Germinal center (tissue), 1 donor: ENCODE data around the gene ZSCAN10.
A peak's percentile ranks its signal among the peaks of the same experiment; 100 is the strongest.

Experiments used
- DNase-seq: peaks from one replicate; pipeline ENCODE4 v3.0.0; 2012; ENCODE audit warnings: mixed read lengths, low spot score

ZSCAN10 gene

DNA sequence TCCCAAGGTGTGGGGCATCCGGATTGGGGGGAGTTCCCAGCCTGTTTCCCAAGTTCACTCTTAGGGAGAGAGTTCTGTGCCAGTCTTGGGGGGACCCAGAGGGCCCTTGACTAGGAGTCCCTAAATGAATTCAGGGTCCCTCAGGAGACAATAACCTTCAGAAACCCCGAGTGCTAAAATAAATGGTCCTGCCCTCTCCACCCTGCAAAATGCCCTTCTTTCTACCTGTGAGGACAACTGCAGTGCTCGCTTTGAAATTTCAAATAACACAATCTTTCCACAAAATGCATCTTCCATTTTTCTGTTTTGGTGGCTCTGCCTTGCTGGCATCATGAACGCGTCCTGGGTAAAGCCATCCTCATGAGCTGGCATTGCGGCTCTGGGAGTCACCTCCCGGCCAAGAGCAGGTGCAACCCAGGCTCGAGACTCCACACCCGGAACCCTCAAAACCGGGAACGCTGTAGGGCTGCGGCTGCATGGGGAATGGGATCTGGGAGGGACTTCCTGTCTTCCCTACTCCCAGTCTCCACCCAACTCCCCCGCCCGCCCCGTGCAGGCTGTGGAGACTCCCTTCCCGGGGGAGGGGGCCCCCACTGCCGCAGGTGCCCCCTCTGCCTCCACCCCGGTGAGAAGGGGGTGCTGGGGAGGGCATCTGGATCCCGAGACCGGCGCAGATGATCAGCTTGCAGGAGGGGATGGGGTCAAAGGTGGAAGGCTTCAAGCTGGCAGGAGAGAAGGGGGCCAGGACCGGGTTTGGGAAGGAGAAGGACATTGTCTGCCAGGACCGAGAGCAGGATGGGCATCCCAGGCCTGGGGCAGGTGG, 13.2 kb upstream of the ZSCAN10 start, which contains the start of gene ZNF205:
Gene ZNF205, plus strand, starts transcription at position 529 of the 823 bp plus-strand sequence. CDS start 845 bp downstream, outside the sequence.
- no peak for DNase-seq

DNA sequence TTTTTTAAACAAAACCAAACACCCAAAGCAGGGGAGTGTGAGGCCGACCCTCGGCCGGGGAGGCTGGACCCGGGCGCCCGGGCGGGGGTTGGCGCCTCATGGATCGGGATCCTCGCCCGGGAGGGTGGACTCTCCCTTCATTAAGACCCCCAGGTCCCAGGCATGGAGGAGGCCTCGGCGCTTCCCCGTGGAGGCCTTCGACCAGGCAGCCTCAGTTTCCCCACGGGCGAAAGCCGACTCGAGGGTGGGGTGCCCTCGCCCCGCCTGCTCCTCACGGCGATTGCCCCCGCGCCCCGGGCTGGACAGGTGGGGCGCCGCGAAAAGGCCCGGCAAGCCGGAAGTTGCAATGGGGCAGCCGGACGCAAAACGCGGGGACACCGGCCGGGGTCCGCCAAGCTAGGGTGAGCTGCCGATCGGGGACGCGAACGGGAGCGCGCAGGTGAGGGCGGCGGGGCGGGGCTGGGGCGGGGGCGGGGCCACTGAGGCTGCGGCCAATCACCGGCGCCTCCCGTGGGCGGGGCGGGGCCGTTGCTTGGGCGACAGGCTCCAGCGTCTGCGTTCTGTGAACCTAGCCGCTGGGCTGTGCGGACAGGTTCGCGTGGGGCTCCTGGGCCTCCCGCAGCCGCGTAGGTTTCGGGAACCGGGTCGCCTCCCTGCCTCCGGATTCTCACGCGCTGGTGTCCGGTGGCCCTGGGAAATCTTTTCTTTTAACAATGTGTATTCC, 7.3 kb upstream of the ZSCAN10 start:
- peak; percentile 98 for DNase-seq

DNA sequence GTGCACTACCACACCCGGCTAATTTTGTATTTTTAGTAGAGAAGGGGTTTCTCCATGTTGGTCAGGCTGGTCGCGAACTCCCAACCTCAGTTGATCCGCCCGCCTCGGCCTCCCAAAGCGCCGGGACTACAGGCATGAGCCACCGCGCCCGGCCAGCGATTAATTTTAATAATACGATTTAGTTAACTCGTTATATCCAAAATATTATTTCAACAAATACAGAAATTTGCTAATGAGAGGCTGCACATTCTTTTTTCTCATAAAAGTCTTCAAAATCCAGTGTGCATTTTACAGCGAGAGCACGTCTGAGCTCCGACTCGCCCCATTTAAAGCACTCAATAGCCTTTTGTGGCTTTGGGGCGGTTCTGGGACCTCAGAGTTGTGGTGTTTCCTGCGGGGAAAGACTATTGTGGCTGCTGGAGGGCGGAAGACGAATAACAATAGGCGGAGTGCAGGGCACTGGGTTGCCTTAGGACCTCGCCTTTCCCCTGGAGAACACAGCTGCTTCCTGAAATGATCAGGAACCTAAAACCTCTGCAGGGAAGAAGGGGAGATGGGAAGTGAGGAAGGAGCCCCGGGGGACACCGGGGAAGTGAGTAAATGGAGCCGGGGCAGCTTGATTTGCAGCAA, 2.9 kb upstream of the ZSCAN10 start:
- no peak for DNase-seq

DNA sequence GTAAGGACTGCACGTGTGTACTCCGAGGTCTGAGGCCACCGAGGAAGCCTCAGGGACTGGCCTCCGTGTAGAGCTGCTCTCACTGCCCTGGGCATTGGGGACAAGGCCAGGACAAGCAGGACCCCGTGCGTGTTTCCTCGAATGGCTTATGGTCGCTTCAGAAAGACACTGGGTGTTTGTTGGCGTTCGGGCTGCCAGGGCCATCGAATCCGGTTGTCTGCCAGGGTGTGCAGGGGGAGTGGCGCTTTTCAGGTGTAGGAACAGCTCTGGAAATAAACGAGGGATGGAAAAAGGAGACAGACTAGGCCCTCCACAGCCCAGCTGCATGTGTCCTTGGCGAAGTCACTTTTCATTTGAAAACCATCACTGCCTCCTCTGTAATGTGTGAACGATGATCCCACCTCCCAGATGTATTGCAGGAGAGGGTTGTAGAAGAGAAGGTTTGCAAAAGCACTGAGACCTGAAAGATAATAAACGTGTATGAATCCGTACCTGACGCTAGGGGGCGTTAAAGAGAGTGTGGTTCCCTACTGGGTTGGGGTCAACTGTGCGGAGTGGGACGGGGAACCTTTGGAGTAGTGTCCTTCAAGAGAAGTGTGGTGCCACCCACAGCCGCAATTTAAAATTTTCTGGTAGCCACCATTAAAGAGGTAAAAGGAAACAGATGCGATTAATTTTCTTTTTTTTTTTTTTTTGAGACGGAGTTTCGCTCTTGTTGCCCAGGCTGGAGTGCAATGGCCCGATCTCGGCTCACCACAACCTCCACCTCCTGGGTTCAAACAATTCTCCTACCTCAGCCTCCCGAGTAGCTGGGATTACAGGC, 2.1 kb upstream of the ZSCAN10 start:
- DNase-seq: peak; percentile 62

DNA sequence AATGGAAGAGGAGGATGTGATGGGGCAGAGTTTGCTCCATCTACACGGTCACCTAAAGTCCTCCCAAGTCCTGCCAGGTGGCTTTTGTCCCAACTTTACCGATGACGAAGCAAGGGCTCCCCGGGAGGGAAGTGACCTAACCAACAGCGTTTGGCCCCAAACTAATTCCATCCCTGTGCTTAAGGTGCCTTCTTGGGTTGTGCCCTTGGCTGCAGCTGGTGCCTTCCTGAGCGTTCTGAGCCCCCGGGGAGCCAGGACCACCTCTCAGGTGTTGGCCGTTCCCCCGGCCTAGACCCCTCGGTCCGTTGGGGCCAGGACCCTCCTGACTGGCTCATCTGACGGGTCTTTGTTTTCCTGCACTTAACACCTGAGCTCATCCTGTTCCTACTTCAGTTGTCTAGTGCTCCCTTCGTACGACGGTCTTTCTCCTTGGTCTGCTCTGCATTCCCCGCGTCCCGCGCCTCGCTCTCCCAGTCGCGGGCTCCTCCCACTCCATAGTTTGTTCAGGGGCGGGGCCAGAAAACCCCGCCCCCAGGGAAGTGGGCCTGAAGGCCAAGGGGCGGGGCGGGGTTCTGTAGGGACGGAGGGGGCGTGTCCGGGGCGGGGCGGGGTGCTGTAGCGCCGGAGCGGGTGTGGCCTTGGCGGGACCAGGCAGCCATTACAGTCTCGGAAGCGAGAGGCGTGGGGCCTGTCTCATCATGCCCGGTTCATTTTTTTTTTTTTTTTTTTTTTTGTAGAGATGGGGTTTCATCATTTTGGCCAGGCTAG, 822 bp upstream of the ZSCAN10 start:
- DNase-seq: peak; percentile 96

DNA sequence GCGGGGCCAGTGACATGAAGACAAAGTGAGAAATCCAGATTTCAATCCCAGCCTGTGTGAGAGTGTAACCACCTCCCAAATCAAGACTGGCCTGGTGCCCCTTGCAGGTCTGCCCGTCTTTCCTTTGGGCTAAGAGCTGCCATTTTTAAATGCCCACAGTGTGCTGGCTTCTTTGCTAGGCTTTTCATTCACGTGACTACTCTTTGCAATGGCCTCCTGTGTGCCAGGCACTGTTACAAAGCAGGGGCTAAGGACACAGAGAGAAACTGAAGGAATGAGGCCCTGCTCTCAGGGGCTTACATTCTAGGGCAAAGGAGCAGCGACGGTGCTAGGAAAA, 269 bp upstream of the ZSCAN10 start:
- no peak for DNase-seq

DNA sequence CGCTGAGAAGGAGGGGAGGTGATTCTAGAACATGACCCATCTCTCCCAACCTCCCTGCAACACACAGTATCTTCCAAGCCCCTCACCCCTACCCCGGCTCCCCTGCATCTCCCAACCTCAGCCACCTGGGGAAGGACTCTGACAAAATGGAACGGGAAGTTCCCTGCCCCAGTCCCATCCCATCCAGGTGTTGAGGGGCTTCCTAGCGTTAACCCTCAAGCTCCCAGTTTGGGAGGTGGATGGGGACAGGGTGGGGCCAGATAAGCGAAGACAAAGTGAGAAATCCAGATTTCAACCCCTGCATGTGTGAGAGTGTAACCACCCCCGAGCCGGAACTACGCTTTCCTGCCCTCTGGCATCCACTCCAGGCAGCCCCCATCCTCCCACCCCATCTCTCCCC, 1.8 kb downstream of the ZSCAN10 start:
- DNase-seq: no peak

DNA sequence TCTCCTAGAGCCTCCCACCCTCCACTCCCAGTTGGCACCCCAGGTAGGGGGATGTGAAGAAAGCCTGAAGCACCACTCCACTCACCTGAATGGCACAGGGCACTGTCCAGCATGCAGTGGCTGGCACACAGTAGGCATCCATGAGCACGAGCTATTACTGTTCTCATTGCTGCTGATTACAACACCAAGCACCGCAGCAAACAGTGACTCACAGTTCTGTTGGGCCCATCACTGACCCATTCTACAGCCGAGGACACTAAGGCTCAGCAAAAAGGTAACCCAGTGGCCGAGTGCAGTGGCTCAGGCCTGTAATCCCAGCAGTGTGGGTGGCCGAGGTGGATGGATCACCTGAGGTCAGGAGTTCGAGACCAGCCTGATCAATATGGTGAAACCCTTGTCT, 2.7 kb downstream of the ZSCAN10 start:
- DNase-seq: no peak

DNA sequence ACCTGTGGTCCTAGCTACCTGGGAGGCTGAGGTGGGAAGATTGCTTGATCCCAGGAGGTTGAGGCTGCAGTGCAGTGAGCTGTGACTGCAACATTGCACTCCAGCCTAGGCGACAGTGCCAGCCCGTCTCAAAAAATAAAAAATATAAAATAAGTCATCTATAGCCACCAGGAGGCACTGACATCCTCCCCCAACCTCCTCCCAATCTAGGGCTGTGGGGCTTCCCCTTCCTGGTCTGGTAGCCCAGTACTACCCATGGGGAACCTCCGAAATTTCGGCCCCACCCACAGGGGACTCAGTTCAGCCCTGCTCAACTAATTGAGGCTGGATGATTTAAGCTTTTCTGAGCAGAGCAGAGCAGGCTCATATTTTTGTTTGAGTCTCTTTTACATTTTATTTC, 3.2 kb downstream of the ZSCAN10 start:
- peak; percentile 88 for DNase-seq

DNA sequence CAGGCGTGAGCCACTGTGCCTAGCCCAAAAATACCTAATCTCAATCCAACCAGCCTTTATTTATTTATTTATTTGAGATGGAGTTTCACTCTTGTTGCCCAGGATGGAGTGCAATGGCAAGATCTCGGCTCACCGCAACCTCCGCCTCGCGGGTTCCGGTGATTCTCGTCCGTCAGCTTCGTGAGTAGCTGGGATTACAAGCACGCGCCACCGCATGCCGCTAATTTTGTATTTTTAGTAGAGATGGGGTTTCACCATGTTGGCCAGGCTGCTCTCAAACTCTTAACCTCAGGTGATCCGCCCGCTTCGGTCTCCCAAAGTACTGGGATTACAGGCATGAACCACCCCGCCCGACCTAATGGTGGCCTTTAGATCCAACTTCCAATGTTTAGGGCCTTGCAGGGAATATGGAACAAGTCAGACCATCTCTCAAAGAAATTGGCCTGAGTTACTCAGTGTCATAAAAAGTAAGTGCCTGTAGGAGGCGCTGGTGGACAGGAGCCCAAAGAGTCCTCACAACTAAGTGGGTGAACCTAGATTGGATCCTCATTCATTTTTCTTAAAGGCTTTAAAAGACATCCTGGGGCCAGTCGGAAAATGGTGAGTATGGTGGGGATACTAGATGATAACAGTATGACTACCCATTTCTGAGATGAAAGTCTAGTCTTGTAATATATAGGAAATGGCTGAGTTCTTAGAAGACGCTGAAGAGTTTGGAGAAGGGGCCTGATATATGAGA, 4.6 kb downstream of the ZSCAN10 start:
- peak; percentile 62 for DNase-seq

DNA sequence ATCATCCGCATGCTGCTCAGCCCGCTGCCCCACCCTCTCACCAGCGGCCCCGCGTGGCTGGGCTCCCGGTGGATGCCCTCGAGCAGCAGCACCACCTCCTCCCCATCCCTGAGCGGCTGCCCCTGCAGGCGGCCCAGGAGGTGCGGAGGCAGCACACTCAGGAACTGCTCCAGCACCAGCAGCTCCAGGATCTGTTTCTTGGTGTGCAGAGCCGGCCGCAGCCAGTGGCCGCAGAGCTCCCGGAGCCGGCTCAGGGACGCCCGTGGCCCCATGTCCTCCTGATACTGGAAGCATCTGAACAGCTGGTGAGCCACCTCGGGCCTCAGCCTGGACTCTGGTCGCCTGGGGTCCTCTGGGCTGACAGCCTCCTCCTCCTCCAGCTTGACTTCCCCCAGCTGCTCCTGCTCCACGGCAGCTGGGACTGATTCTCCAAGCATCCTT, 6.6 kb downstream of the ZSCAN10 start:
- no peak for DNase-seq

DNA sequence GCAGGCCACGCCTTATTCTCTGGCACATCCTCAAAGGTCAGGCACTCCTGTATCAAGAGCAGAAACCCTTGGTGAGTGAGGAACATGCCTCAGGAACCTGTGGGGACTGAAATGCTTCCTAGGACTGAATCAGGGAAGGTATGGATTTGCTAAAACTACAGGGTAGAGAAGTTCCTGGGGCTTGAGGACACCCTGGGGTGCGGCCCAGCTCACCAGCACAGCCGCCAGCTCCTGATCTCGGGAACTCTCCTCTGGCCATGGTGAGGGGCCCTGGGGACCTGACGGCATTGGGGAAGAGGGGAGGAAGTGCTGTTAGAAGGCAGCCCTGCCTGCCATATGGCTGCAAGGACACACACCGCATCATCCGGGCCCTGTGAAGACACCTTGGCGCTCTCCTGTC, 7.5 kb downstream of the ZSCAN10 start:
- DNase-seq: no peak

DNA sequence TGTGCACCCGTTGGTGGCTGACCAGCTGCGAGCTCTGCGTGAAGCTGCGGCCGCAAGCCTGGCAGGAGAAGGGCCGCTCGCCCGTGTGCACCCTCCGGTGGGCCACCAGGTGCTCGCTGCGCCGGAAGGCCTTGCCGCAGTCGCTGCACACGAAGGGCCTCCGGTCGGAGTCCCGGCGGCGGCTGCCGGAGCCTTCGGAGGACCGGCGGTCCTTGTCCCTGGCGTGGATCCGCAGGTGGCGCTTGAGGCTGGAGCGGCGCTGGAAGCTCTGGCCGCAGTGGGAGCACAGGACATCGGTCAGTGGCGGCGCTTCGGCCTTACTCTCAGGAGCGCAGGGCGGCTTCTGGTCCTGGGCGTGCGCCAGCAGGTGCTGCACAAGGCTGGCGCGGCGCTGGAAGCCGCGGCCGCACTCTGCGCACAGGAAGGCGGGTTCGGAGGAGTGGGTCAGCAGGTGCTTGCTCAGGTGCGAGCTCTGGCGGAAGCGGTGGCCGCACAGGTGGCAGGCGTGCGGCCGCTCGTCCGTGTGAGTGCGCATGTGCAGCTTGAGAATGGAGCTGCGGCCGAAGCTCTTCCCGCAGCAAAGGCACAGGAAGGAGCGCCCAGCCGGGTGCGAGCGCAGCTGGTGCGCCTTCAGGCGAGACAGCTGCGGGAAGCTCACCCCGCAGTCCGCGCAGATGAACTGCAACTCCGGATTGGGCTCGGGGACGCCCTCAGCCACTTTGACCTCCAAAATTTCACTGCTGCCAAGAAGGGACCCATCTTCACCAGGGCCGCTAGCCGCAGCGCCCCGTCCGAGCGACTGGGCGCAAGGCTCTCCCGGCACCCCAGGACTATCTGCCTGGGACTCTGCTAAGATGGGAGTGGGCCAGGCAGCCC, 9.1 kb downstream of the ZSCAN10 start:
- no peak for DNase-seq

DNA sequence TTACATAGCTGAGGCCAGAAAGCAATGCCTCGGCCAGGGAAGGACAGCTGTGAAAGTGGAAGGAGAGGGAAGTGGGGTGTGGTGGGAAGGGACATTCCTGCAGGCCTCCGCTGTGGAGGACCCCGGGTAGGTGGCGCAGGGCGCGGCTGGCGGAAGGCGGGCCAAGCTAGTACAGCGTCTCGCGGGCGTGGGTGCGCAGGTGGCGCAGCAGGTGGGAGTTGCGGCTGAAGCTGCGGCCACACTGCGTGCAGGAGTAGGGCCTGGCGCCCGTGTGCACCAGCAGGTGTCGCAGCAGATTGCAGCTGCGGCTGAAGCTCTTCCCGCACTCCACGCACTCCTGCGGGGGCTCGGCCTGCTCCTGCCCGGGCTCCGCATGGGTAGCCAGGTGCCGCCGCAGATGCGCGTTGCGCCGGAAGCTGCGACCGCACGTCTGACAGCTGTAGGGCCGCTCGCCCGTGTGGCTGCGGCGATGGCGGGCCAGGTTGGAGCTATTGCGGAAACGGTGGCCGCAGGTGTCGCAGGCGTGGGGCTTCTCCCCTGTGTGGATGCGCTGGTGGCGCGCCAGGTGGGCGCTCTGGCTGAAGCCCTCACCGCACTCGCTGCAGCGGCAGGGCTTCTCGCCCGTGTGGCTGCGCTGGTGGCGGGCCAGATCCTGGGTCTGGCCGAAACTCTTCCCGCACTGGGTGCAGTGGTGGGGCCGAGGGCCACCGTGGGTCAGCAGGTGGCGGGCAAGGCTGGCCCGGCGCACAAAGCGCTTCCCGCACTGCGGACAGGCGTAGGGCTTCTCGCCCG, 10.0 kb downstream of the ZSCAN10 start:
- no peak for DNase-seq

DNA sequence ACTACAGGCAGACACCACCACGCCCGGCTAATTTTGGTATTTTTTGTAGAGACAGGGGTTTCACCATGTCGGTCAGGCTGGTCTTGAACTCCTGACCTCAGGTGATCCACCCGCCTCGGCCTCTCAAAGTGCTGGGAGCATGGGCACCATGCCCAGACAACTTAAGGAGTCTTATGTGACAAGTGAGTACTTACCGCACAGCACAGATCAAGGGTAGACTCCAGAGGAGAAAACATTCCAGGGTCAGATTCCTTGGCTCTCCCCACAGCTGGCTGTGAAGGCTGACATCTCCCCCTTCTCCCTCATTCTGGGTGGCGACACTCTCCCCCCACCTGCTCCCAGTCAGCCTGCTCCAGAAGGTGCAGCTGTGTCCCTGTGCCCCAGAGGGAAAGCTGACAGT, 10.6 kb downstream of the ZSCAN10 start:
- DNase-seq: no peak

DNA sequence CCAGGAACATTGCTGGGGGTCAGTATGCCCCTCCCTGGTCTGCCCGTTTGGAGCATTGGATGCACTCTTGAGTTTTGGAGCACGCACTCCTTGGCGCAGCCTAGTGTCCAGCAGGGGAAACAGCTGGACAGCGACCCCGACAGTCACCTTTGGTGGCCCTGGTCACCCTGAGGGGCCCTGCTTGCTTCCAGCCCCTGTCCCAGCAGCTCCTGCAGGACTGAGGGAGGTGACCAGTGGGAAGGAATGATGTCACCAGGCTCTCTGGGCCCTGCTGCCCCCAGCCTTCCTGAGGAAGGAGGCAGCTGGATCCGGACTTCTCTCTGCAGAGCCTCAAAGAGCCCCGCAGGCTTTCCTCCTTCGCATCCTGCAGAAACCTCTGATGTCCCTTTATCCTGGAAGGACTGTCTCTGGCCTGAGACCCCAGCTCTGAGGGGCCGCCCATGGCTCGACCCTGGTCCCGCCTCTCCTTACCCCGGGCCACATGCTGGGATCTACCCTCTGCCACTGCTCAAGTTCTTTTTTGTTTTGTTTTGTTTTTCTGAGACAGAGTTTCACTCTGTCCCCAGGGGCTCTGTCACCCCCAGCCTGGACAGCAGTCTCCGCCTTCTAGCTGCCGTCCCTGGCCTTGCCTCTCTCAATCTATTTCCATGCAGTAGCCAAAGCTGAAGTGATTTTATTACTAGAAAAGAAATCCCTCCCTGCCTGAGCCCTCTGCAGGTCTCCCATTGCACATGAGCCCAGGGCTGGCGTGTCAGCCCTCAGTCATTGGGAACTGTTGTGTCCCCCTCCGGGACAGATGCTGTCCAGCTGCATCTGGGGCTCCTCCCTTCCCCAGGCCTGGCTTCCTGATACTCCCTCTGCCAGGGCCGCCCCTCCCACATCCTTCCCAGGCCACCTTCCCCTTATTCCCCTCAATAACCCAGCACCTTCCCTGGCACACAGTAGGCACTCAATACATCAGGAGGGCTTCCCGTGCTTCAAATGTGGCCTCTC, 11.6 kb downstream of the ZSCAN10 start:
- no peak for DNase-seq

DNA sequence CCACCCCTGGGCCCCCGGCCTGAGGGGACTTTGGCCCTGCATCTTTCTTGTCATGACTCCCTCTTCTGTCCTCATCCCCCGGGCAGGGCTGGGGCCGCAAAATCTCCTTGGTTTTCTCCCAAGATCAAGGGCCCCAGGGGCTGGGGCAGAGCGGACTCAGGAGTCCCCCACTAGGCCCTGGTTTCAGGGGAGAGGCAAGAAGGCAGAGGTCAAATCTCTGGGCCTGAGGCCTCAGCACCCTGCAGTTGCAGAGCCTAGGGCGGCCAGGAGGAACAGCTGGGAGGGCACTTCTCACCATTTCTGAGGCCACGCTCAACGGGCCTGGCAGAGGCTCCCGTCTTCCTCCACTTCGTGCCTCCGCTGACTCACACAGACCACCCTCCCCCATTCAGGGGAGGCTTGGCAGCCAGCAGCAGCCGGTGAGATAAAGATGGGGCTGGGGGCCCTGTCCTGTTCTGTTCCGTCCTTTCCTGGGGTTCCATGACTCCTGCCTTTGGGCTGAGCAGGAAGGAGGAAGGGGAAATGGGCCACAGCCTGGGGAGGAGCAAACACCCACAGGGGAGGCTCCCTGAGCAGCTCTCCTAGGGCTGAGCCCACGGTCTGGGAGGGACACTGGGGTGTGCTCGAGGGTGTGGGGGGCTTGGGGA, 12.4 kb downstream of the ZSCAN10 start:
- DNase-seq: no peak
